ENCODE results near the gene ELP6.
"Not testable (repeated sequence)": the region's sequence is repeated elsewhere in the genome, so short reads cannot be mapped to it uniquely, and the experiment has no call there.

ELP6 gene

GRCh38 chr3:47512416-47513124 lies 942 bp downstream of the ELP6 start:
- peak; percentile 26 for DNase-seq

GRCh38 chr3:47505267-47505666 lies 8.2 kb downstream of the ELP6 start:
- DNase-seq = not testable (repeated sequence)

- no peak for DNase-seq
Measured at GRCh38 chr3:47504113-47504512, 9.4 kb downstream of the ELP6 start.

GRCh38 chr3:47503033-47503432 lies 10.5 kb downstream of the ELP6 start:
- DNase-seq = no peak

- DNase-seq = no peak
Measured at GRCh38 chr3:47496892-47497291, 16.6 kb downstream of the ELP6 start.

- DNase-seq = no peak
Measured at GRCh38 chr3:47495886-47496285, 17.6 kb downstream of the ELP6 start.

GRCh38 chr3:47495111-47495510 lies 18.4 kb downstream of the ELP6 start:
- no peak for DNase-seq

GRCh38 chr3:47491777-47492176 lies 21.7 kb downstream of the ELP6 start:
- no peak for DNase-seq

GRCh38 chr3:47491186-47491585 lies 22.3 kb downstream of the ELP6 start:
- no peak for DNase-seq

- no peak for DNase-seq
Measured at GRCh38 chr3:47487265-47487664, 26.2 kb downstream of the ELP6 start.

- DNase-seq = no peak
Measured at GRCh38 chr3:47485812-47486211, 27.7 kb downstream of the ELP6 start.

- no peak for DNase-seq
Measured at GRCh38 chr3:47482366-47482765, 31.1 kb downstream of the ELP6 start.

- not testable (repeated sequence) for DNase-seq
Measured at GRCh38 chr3:47481763-47482162, 31.7 kb downstream of the ELP6 start.

GRCh38 chr3:47480267-47480666 lies 33.2 kb downstream of the ELP6 start:
- DNase-seq = not testable (repeated sequence)

- no peak for DNase-seq
Measured at GRCh38 chr3:47479826-47480160, 33.7 kb downstream of the ELP6 start.

- no peak for DNase-seq
Measured at GRCh38 chr3:47478022-47478421, 35.5 kb downstream of the ELP6 start.

- no peak for DNase-seq
Measured at GRCh38 chr3:47476644-47477199, 36.8 kb downstream of the ELP6 start.

GRCh38 chr3:47476330-47476626 lies 37.2 kb downstream of the ELP6 start:
- no peak for DNase-seq

- peak; percentile 70 for DNase-seq
Measured at GRCh38 chr3:47475570-47476329, 37.8 kb downstream of the ELP6 start, which contains the start of gene SCAP. TSS of gene SCAP (minus strand) at chr3:47475941. CDS start at chr3:47442993, 32,948 bp downstream.

GRCh38 chr3:47475029-47475569 lies 38.4 kb downstream of the ELP6 start:
- DNase-seq = peak; percentile 27

- no peak for DNase-seq
Measured at GRCh38 chr3:47473391-47473790, 40.1 kb downstream of the ELP6 start.

GRCh38 chr3:47469616-47470015 lies 43.9 kb downstream of the ELP6 start:
- no peak for DNase-seq

GRCh38 chr3:47468315-47468714 lies 45.2 kb downstream of the ELP6 start:
- DNase-seq = not testable (repeated sequence)

GRCh38 chr3:47464588-47464987 lies 48.9 kb downstream of the ELP6 start:
- DNase-seq = no peak

Measured in fibroblast of skin of back (primary cell).